Glutamatergic neuron (in vitro differentiated cells): ENCODE measurements around the gene KCNQ1. TPM values are rescaled to one million over a fixed set of nuclear protein-coding genes. Genes with fewer than 3 reads are reported as not detected.

Experiments used
- DNase-seq: peaks from one replicate; pipeline ENCODE4 v3.0.0; 2022
- H3K27ac Mint-ChIP-seq: one replicate; pipeline ENCODE4 v1.8.0; 2020; ENCODE audit warnings: mild to moderate bottlenecking, mixed read lengths, inconsistent platforms; ENCODE audit not compliant: unreplicated experiment
- H3K27me3 Mint-ChIP-seq: one replicate; pipeline ENCODE4 v1.8.0; 2020; ENCODE audit warnings: mild to moderate bottlenecking, moderate library complexity, mixed read lengths, inconsistent platforms; ENCODE audit not compliant: unreplicated experiment
- H3K36me3 Mint-ChIP-seq: one replicate; pipeline ENCODE4 v1.8.0; 2020; ENCODE audit warnings: mild to moderate bottlenecking, mixed read lengths, inconsistent platforms; ENCODE audit not compliant: unreplicated experiment
- H3K4me1 Mint-ChIP-seq: one replicate; pipeline ENCODE4 v1.8.0; 2020; ENCODE audit warnings: mild to moderate bottlenecking, low read depth, mixed read lengths, inconsistent platforms; ENCODE audit not compliant: unreplicated experiment
- H3K4me3 Mint-ChIP-seq: one replicate; pipeline ENCODE4 v1.8.0; 2020; ENCODE audit warnings: mild to moderate bottlenecking, mixed read lengths, inconsistent platforms; ENCODE audit not compliant: unreplicated experiment
- H3K9me3 Mint-ChIP-seq: one replicate; pipeline ENCODE4 v1.8.0; 2020; ENCODE audit warnings: mild to moderate bottlenecking, moderate library complexity, mixed read lengths, inconsistent platforms; ENCODE audit not compliant: unreplicated experiment
- CTCF ChIP-seq: fragments of 200-600 bp; sonication (generic); IDR thresholded peaks from one replicate; pipeline ENCODE4 v1.5.0; 2021; ENCODE audit not compliant: partially characterized antibody, unreplicated experiment
- total RNA-seq: library from RNA; stranded (reverse); fragmentation: NEBNext Ultra II Directional; extraction: Animal tissue kit (Norgen Biotek cat#: 25700); gene quantifications from one replicate; pipeline ENCODE4 v1.2.1, GENCODE V29; 2021; ENCODE audit not compliant: unreplicated experiment

Gene KCNQ1
- total RNA-seq, 1 donor from 2014 or later: 0.44 TPM

- Mint-ChIP-seq H3K36me3 (peaks cover 5% of the 10 kb centered on the region), H3K4me3 (no peak overlapping the region), H3K4me1 (peaks cover 1% of the 10 kb centered on the region), H3K9me3 (no peaks in the 10 kb centered on the region), H3K27me3 (peaks cover 4% of the 10 kb centered on the region), H3K27ac (no peak overlapping the region)
- peak; percentile 17 for DNase-seq
- no peak for TF ChIP-seq CTCF
Measured at GRCh38 chr11:2518111-2518982, 73.5 kb downstream of the KCNQ1 start.

DNA sequence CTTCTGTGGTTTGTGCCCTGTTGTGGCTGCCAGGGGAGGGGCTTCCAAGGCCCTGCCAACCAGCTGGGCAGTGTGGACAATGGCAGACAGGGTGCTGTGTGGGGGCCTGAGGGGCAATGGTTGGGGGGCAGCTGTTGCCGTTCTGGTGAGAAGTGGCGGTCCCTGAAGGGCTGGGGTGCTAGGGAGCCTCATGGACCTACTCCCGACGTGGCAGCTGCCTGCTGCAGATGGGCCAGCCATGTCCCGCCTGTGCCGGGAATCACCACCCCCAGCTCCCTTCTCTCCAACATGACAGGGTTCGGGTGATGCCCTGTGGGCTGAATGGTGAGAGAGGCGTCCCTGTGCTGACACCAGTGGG is 74.2 kb downstream of the KCNQ1 start:
- peak; percentile 18 for DNase-seq
- Mint-ChIP-seq H3K9me3 (no peaks in the 10 kb centered on the region), H3K4me1 (peaks cover 1% of the 10 kb centered on the region), H3K4me3 (no peak overlapping the region), H3K27ac (no peak overlapping the region), H3K27me3 (peaks cover 4% of the 10 kb centered on the region), H3K36me3 (peaks cover 5% of the 10 kb centered on the region)
- TF ChIP-seq CTCF: no peak

DNA sequence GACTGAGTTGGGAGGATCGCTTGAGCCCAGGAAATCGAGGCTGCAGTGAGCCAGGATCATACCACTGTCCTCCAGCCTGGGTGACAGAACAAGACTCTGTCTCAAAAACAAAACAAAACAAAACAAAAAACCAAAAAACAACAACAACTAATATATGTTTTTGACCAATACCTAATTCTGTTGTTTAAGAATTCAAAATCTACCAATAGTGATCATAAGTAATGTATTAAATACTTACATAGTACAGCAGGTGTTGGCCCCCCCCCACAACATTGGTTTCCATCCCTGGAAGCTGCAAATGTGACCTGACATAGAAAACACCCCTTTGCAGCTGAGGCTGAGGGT is 74.7 kb downstream of the KCNQ1 start:
- DNase-seq: no peak
- no peaks in the 10 kb centered on the region for H3K9me3 Mint-ChIP-seq
- H3K4me1 Mint-ChIP-seq: peaks cover 1% of the 10 kb centered on the region
- peaks cover 6% of the 10 kb centered on the region for H3K27me3 Mint-ChIP-seq
- H3K27ac Mint-ChIP-seq: no peak overlapping the region
- no peak overlapping the region for H3K4me3 Mint-ChIP-seq
- peaks cover 5% of the 10 kb centered on the region for H3K36me3 Mint-ChIP-seq
- TF ChIP-seq CTCF: no peak

- H3K4me3 Mint-ChIP-seq: no peak overlapping the region
- no peak for TF ChIP-seq CTCF
- no peaks in the 10 kb centered on the region for H3K9me3 Mint-ChIP-seq
- peak; percentile 21 for DNase-seq
- peaks cover 6% of the 10 kb centered on the region for H3K27me3 Mint-ChIP-seq
- no peak overlapping the region for H3K27ac Mint-ChIP-seq
- peaks cover 5% of the 10 kb centered on the region for H3K36me3 Mint-ChIP-seq
- peaks cover 1% of the 10 kb centered on the region for H3K4me1 Mint-ChIP-seq
Measured at GRCh38 chr11:2519862-2520735, 75.3 kb downstream of the KCNQ1 start.

DNA sequence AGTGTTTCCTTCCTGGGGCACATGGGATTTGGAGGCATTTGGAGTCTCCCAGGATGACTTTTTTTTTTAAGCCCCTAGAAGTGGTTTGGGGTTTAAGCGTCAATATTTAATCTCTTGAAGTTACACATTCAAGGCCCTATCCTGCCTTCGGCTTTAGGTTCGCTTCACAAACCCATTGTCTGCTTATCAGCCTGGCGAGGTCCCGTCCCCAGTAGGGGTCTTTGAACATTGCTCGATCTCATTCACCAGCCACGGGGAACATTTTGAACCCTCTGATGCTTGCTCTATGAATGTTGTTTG is 75.9 kb downstream of the KCNQ1 start:
- Mint-ChIP-seq H3K4me1 (peaks cover 1% of the 10 kb centered on the region), H3K27me3 (peaks cover 6% of the 10 kb centered on the region), H3K4me3 (no peak overlapping the region), H3K27ac (no peak overlapping the region), H3K36me3 (peaks cover 5% of the 10 kb centered on the region), H3K9me3 (no peaks in the 10 kb centered on the region)
- DNase-seq: no peak
- TF ChIP-seq CTCF: no peak
